B cell (primary cell): ENCODE data around the gene SPTB. TPM values are rescaled to one million over a fixed set of nuclear protein-coding genes. Genes with fewer than 3 reads are reported as not detected.

Source experiments
- ATAC-seq: fragments of 200-7000 bp; cut with Tn5 transposase; one replicate; pipeline ENCODE4 v1.10.0; 2021; ENCODE audit warnings: low read depth, mild to moderate bottlenecking, moderate number of reproducible peaks, moderate library complexity
- CTCF ChIA-PET: fragments of 350-600 bp; sonication (Branson Sonifier 250); formaldehyde crosslinking; loops from one replicate; lab custom pipeline; 2021; ENCODE audit warnings: antibody characterized with exemption, inconsistent platforms; lab: Charles Lee
- POLR2A ChIA-PET: fragments of 350-600 bp; sonication (Branson Sonifier 250); formaldehyde crosslinking; loops from one replicate; lab custom pipeline; 2021; ENCODE audit warnings: antibody characterized with exemption; lab: Charles Lee
- DNase-seq: peaks from one replicate; pipeline ENCODE4 v3.0.0; 2013
- H2AFZ ChIP-seq: 2 replicates; pipeline ENCODE4 v1.6.1; 2012; ENCODE audit warnings: mild to moderate bottlenecking, low read depth, low read length; ENCODE audit not compliant: insufficient read depth, poor library complexity, severe bottlenecking
- H3K27ac ChIP-seq, 2 donors: 1 replicate in 1 of 2; 2 replicates in 1 of 2; pipeline ENCODE4 v1.5.1; 2012 to 2013; ENCODE audit warnings: low read length in 2 of 2, mild to moderate bottlenecking in 2 of 2, moderate library complexity in 1 of 2
- H3K27me3 ChIP-seq, 4 experiments: fragments of 200-600 bp in 1 of 4; sonication (generic) in 1 of 4; replicated peaks in 1 of 4; 1 replicate in 2 of 4; 2 replicates in 2 of 4; pipeline versions ENCODE4 v1.6.1 to v1.7.0; 2013 to 2016; ENCODE audit warnings: low read length in 3 of 4, mild to moderate bottlenecking in 2 of 4, mixed read lengths in 1 of 4, moderate library complexity in 1 of 4; ENCODE audit not compliant: insufficient read depth in 4 of 4, control insufficient read depth in 3 of 4; ENCODE audit errors: control extremely low read depth in 1 of 4
- H3K36me3 ChIP-seq, 2 experiments: replicated peaks in 1 of 2; 1 replicate in 1 of 2; 2 replicates in 1 of 2; pipeline versions ENCODE4 v1.6.1 to v1.7.1; 2013; ENCODE audit warnings: low read length in 1 of 2; ENCODE audit not compliant: insufficient read depth in 2 of 2, control insufficient read depth in 1 of 2; ENCODE audit errors: control extremely low read depth in 1 of 2, extremely low read depth in 1 of 2
- H3K4me1 ChIP-seq, 2 donors: fragments of 200-600 bp in 1 of 2; sonication (generic) in 1 of 2; 1 replicate in 1 of 2; 2 replicates in 1 of 2; pipeline versions ENCODE4 v1.5.1 to v1.6.1; 2013 to 2017; ENCODE audit warnings: low read length in 2 of 2; ENCODE audit not compliant: control insufficient read depth in 2 of 2, insufficient read depth in 2 of 2
- H3K4me2 ChIP-seq: replicated peaks from 2 replicates; pipeline ENCODE3; 2012; ENCODE audit warnings: mild to moderate bottlenecking, low read depth, low read length; ENCODE audit not compliant: poor library complexity, severe bottlenecking
- H3K4me3 ChIP-seq, 5 experiments: fragments of 200-600 bp in 1 of 5; sonication (generic) in 1 of 5; 1 replicate in 3 of 5; 2 replicates in 2 of 5; pipeline versions ENCODE4 v1.5.1 to v1.7.0; 2011 to 2016; ENCODE audit warnings: low read length in 4 of 5, mild to moderate bottlenecking in 4 of 5, low read depth in 2 of 5, control low read depth in 1 of 5, moderate library complexity in 1 of 5; ENCODE audit not compliant: insufficient read depth in 1 of 5; ENCODE audit errors: control extremely low read depth in 1 of 5, extremely low read depth in 1 of 5
- H3K79me2 ChIP-seq: fragments of 200-600 bp; sonication (generic); one replicate; pipeline ENCODE4 v1.6.0; 2016; ENCODE audit warnings: low read length; ENCODE audit not compliant: control insufficient read depth, insufficient read depth
- H3K9ac ChIP-seq: fragments of 200-600 bp; sonication (generic); 2 replicates; pipeline ENCODE4 v1.6.1; 2017; ENCODE audit warnings: mild to moderate bottlenecking, low read length, moderate library complexity
- H3K9me3 ChIP-seq, 3 donors: one replicate each; pipeline versions ENCODE4 v1.6.1 to v1.7.1; 2013; ENCODE audit warnings: low read length in 2 of 3; ENCODE audit not compliant: control insufficient read depth in 2 of 3, insufficient read depth in 1 of 3; ENCODE audit errors: control extremely low read depth in 1 of 3
- H4K20me1 ChIP-seq: 2 replicates; pipeline ENCODE4 v1.6.0; 2012; ENCODE audit warnings: mild to moderate bottlenecking, low read length; ENCODE audit not compliant: insufficient read depth, control insufficient read depth, poor library complexity, severe bottlenecking
- H3K27ac Mint-ChIP-seq: one replicate; pipeline ENCODE4 v1.8.0; 2021; ENCODE audit warnings: mixed read lengths
- H3K27me3 Mint-ChIP-seq: one replicate; pipeline ENCODE4 v1.8.0; 2021; ENCODE audit warnings: mixed read lengths
- H3K4me1 Mint-ChIP-seq: one replicate; pipeline ENCODE4 v1.8.0; 2021; ENCODE audit warnings: mixed read lengths
- H3K4me3 Mint-ChIP-seq: one replicate; pipeline ENCODE4 v1.8.0; 2021; ENCODE audit warnings: mixed read lengths
- H3K9me3 Mint-ChIP-seq: one replicate; pipeline ENCODE4 v1.8.0; 2022; ENCODE audit warnings: mixed read lengths; ENCODE audit not compliant: insufficient read depth
- EZH2 ChIP-seq: IDR thresholded peaks from 2 replicates; pipeline ENCODE4 v1.6.1; 2012; ENCODE audit warnings: borderline replicate concordance, low read depth, mild to moderate bottlenecking, moderate library complexity, low read length; ENCODE audit not compliant: insufficient read depth, poor library complexity, severe bottlenecking
- WGBS: methylation state at CpG from one replicate; pipeline ENCODE4 v1.1.5; 2013; ENCODE audit warnings: missing lambda C conversion rate; ENCODE audit not compliant: insufficient coverage; 5-methylcytosine and 5-hydroxymethylcytosine counted together
- intact Hi-C: fragments of 100-400 bp; cut with micrococcal nuclease; formaldehyde crosslinking; loops from one replicate; pipeline ENCODE4 v1.10.0; 2022
- polyA plus RNA-seq: library from polyadenylated mRNA; depleted of rRNA; stranded (reverse); fragments of >200 nt; gene quantifications from 2 replicates; pipeline ENCODE4 v1.2.3, GENCODE V29; 2012
- total RNA-seq, 2 donors: library from RNA; stranded (reverse); fragments of 120-200 nt in 1 of 2; gene quantifications; 1 replicate in 1 of 2; 2 replicates in 1 of 2; pipeline versions ENCODE4 v1.2.3 to v1.2.4, GENCODE V29; 2013 to 2022
- TF ChIP-seq, protein P1 (sequence below): fragments of 200-600 bp; IDR thresholded peaks from one replicate; pipeline ENCODE4 v1.8.0; 2022; ENCODE audit warnings: antibody characterized with exemption, mild to moderate bottlenecking

SPTB gene
- total and polyA plus RNA-seq, 2 donors (not counting 1 experiment from before 2014, with no cell fraction given), result 0.12 TPM; not detected in 1

DNA sequence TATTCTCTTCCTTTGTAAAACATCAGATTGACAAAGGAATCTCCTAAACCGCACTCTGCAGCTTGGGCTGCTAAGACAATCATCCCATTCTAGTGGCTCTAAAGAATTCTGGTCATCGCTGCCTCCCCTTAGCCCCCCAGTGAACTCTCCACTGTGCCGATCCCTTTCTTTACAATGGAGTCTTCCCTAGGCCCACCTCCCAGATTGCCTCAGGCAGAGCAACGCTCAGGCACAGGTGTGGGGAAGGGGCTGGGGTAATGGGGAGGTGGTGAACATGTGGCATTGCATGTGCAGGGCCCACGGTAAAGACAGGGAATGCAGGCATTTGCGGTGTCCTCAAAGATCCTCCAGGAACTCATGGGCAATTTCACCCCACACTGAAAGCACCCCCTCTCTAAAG lies 89.2 kb downstream of the SPTB start:
- Mint-ChIP-seq H3K4me1 (no peaks in the 10 kb centered on the region), H3K27me3 (peaks cover 16% of the 10 kb centered on the region), H3K27ac (no peak overlapping the region), H3K4me3 (no peak overlapping the region), H3K9me3 (no peaks in the 10 kb centered on the region)
- no peak for ATAC-seq
- Histone ChIP-seq H3K9ac (no peak overlapping the region), H3K4me2 (no peak overlapping the region), H2AFZ (no peak overlapping the region), H4K20me1 (no peaks in the 10 kb centered on the region), H3K4me3 (no peak overlapping the region), H3K9me3 (no peaks in the 10 kb centered on the region), H3K27me3 (no peaks in the 10 kb centered on the region), H3K4me1 (no peaks in the 10 kb centered on the region), H3K36me3 (no peaks in the 10 kb centered on the region), H3K79me2 (no peaks in the 10 kb centered on the region), H3K27ac (no peak overlapping the region)
- POLR2A ChIA-PET, result interaction anchor here (0.6 kb wide), 1 partner anchor 1329 kb away, joined by 3 read pairs; no protein-coding TSS in a partner anchor
- DNase-seq, result no peak
- intact Hi-C loops, result no loop called here
- no peak for TF ChIP-seq EZH2
- TF ChIP-seq, protein P1, sequence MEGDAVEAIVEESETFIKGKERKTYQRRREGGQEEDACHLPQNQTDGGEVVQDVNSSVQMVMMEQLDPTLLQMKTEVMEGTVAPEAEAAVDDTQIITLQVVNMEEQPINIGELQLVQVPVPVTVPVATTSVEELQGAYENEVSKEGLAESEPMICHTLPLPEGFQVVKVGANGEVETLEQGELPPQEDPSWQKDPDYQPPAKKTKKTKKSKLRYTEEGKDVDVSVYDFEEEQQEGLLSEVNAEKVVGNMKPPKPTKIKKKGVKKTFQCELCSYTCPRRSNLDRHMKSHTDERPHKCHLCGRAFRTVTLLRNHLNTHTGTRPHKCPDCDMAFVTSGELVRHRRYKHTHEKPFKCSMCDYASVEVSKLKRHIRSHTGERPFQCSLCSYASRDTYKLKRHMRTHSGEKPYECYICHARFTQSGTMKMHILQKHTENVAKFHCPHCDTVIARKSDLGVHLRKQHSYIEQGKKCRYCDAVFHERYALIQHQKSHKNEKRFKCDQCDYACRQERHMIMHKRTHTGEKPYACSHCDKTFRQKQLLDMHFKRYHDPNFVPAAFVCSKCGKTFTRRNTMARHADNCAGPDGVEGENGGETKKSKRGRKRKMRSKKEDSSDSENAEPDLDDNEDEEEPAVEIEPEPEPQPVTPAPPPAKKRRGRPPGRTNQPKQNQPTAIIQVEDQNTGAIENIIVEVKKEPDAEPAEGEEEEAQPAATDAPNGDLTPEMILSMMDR, result no peak
- 50% methylated on average over 1 of the region's 6 CpGs for whole genome bisulfite sequencing
- CTCF ChIA-PET, result interaction anchor here (1.2 kb wide), 1 partner anchor 19 kb away, joined by 3 read pairs; no protein-coding TSS in a partner anchor

GRCh38 chr14:64789696-64790095 lies 90.0 kb downstream of the SPTB start:
- 86% methylated on average over 4 of the region's 5 CpGs for WGBS
- Histone ChIP-seq H3K4me3 (no peak overlapping the region), H3K4me2 (no peak overlapping the region), H3K4me1 (no peaks in the 10 kb centered on the region), H3K27ac (no peak overlapping the region), H3K9ac (no peak overlapping the region), H3K27me3 (no peaks in the 10 kb centered on the region), H2AFZ (no peak overlapping the region), H3K9me3 (no peaks in the 10 kb centered on the region), H3K79me2 (no peaks in the 10 kb centered on the region), H3K36me3 (no peaks in the 10 kb centered on the region), H4K20me1 (no peaks in the 10 kb centered on the region)
- TF ChIP-seq, protein P1, result no peak
- TF ChIP-seq EZH2, result no peak
- DNase-seq (no peak), ATAC-seq (no peak)
- intact Hi-C loops, result no loop called here
- Mint-ChIP-seq H3K9me3 (no peaks in the 10 kb centered on the region), H3K27ac (no peak overlapping the region), H3K4me1 (no peaks in the 10 kb centered on the region), H3K4me3 (no peak overlapping the region), H3K27me3 (peaks cover 16% of the 10 kb centered on the region)
- ChIA-PET POLR2A (interaction anchor here (0.6 kb wide), 1 partner anchor 1328 kb away, joined by 3 read pairs; no protein-coding TSS in a partner anchor), CTCF (interaction anchor here (1.2 kb wide), 1 partner anchor 20 kb away, joined by 3 read pairs; no protein-coding TSS in a partner anchor)
